ENCODE data around the gene TRIM29.

Gene TRIM29

GRCh38 chr11:120112174-120112796 is 25.6 kb downstream of the TRIM29 start:
- Histone ChIP-seq H3K9ac (ENCODE audit: low read depth in 1 of 2, low read length in 2 of 2) (no peak overlapping the region), H3K27ac (ENCODE audit: low read depth in 2 of 2, low read length in 2 of 2) (no peak overlapping the region), H3K9me3 (ENCODE audit: control insufficient read depth in 2 of 2, low read length in 2 of 2) (no peaks in the 10 kb centered on the region), H3K27me3 (ENCODE audit: control insufficient read depth in 2 of 2, insufficient read depth in 2 of 2, low read length in 2 of 2) (no peaks in the 10 kb centered on the region), H3K36me3 (ENCODE audit: control insufficient read depth in 2 of 2, insufficient read depth in 2 of 2, low read length in 2 of 2) (no peaks in the 10 kb centered on the region), H3K4me1 (ENCODE audit: control insufficient read depth in 2 of 2, insufficient read depth in 2 of 2, low read length in 2 of 2) (no peaks in the 10 kb centered on the region), H3K4me3 (ENCODE audit: low read length in 2 of 2) (no peak overlapping the region)

DNA sequence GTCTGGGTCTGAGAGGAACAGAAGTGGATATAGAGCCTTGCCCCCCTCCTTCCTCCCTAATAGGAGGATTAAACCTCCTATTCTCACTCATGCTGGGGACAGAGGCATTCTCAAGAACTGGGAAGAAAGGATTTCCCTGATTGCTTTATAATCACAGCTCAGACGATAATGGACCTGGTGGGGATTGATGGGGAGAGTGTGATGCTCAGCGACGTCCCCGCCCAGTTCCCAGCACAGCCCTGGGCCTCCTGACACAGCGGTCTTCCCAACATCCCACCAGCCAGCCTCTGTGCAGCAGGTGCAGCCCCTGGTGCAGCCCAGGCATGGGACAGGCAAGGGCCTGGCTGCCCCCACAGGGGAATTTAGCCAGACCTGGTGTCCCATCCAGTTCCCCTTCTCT is 28.4 kb downstream of the TRIM29 start:
- H3K36me3 ChIP-seq (ENCODE audit: control insufficient read depth in 2 of 2, insufficient read depth in 2 of 2, low read length in 2 of 2): no peaks in the 10 kb centered on the region
- no peak overlapping the region for H3K9ac ChIP-seq (ENCODE audit: low read depth in 1 of 2, low read length in 2 of 2)
- no peaks in the 10 kb centered on the region for H3K4me1 ChIP-seq (ENCODE audit: control insufficient read depth in 2 of 2, insufficient read depth in 2 of 2, low read length in 2 of 2)

GRCh38 chr11:120108785-120109168 is 29.1 kb downstream of the TRIM29 start:
- Histone ChIP-seq H3K27ac (ENCODE audit: low read depth in 2 of 2, low read length in 2 of 2) (no peak overlapping the region), H3K9ac (ENCODE audit: low read depth in 1 of 2, low read length in 2 of 2) (no peak overlapping the region), H3K36me3 (ENCODE audit: control insufficient read depth in 2 of 2, insufficient read depth in 2 of 2, low read length in 2 of 2) (no peaks in the 10 kb centered on the region), H3K9me3 (ENCODE audit: control insufficient read depth in 2 of 2, low read length in 2 of 2) (no peaks in the 10 kb centered on the region), H3K27me3 (ENCODE audit: control insufficient read depth in 2 of 2, insufficient read depth in 2 of 2, low read length in 2 of 2) (no peaks in the 10 kb centered on the region), H3K4me3 (ENCODE audit: low read length in 2 of 2) (no peak overlapping the region), H3K4me1 (ENCODE audit: control insufficient read depth in 2 of 2, insufficient read depth in 2 of 2, low read length in 2 of 2) (no peaks in the 10 kb centered on the region)

More for the DNA sequence above, 28.4 kb downstream of the TRIM29 start:
- Histone ChIP-seq H3K27ac (ENCODE audit: low read depth in 2 of 2, low read length in 2 of 2) (no peak overlapping the region), H3K9me3 (ENCODE audit: control insufficient read depth in 2 of 2, low read length in 2 of 2) (no peaks in the 10 kb centered on the region), H3K27me3 (ENCODE audit: control insufficient read depth in 2 of 2, insufficient read depth in 2 of 2, low read length in 2 of 2) (no peaks in the 10 kb centered on the region), H3K4me3 (ENCODE audit: low read length in 2 of 2) (no peak overlapping the region)

GRCh38 chr11:120108154-120108784 is 29.6 kb downstream of the TRIM29 start:
- Histone ChIP-seq H3K4me1 (ENCODE audit: control insufficient read depth in 2 of 2, insufficient read depth in 2 of 2, low read length in 2 of 2) (no peaks in the 10 kb centered on the region), H3K27me3 (ENCODE audit: control insufficient read depth in 2 of 2, insufficient read depth in 2 of 2, low read length in 2 of 2) (no peaks in the 10 kb centered on the region), H3K9ac (ENCODE audit: low read depth in 1 of 2, low read length in 2 of 2) (no peak overlapping the region), H3K4me3 (ENCODE audit: low read length in 2 of 2) (no peak overlapping the region), H3K36me3 (ENCODE audit: control insufficient read depth in 2 of 2, insufficient read depth in 2 of 2, low read length in 2 of 2) (no peaks in the 10 kb centered on the region), H3K27ac (ENCODE audit: low read depth in 2 of 2, low read length in 2 of 2) (no peak overlapping the region), H3K9me3 (ENCODE audit: control insufficient read depth in 2 of 2, low read length in 2 of 2) (no peaks in the 10 kb centered on the region)

DNA sequence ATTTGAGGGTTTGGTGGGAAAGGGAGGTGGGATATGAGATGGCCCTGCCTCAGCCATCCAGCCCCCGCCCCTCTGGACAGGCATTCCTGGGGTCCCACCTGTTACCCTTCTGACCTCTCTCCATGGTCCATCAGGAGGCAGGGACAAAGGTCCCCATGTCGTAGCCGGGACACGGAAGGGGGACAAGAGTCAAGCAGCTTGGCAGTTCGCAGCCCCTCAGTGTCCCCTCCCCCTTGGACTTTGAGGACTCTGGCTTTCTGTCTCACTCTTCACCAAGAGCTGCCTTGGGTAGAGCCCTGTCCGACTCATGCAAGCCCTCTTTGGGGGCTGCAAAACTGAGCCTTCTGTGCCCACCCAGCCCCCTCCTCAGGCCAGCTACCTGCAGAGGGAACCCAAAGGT is 30.2 kb downstream of the TRIM29 start:
- Histone ChIP-seq H3K9me3 (ENCODE audit: control insufficient read depth in 2 of 2, low read length in 2 of 2) (no peaks in the 10 kb centered on the region), H3K36me3 (ENCODE audit: control insufficient read depth in 2 of 2, insufficient read depth in 2 of 2, low read length in 2 of 2) (no peaks in the 10 kb centered on the region), H3K4me1 (ENCODE audit: control insufficient read depth in 2 of 2, insufficient read depth in 2 of 2, low read length in 2 of 2) (no peaks in the 10 kb centered on the region), H3K9ac (ENCODE audit: low read depth in 1 of 2, low read length in 2 of 2) (no peak overlapping the region), H3K27me3 (ENCODE audit: control insufficient read depth in 2 of 2, insufficient read depth in 2 of 2, low read length in 2 of 2) (no peaks in the 10 kb centered on the region), H3K4me3 (ENCODE audit: low read length in 2 of 2) (no peak overlapping the region), H3K27ac (ENCODE audit: low read depth in 2 of 2, low read length in 2 of 2) (no peak overlapping the region)

GRCh38 chr11:120106354-120107150 is 31.4 kb downstream of the TRIM29 start:
- Histone ChIP-seq H3K36me3 (ENCODE audit: control insufficient read depth in 2 of 2, insufficient read depth in 2 of 2, low read length in 2 of 2) (no peaks in the 10 kb centered on the region), H3K4me3 (ENCODE audit: low read length in 2 of 2) (no peak overlapping the region), H3K4me1 (ENCODE audit: control insufficient read depth in 2 of 2, insufficient read depth in 2 of 2, low read length in 2 of 2) (no peaks in the 10 kb centered on the region), H3K9me3 (ENCODE audit: control insufficient read depth in 2 of 2, low read length in 2 of 2) (no peaks in the 10 kb centered on the region), H3K9ac (ENCODE audit: low read depth in 1 of 2, low read length in 2 of 2) (no peak overlapping the region), H3K27ac (ENCODE audit: low read depth in 2 of 2, low read length in 2 of 2) (no peak overlapping the region), H3K27me3 (ENCODE audit: control insufficient read depth in 2 of 2, insufficient read depth in 2 of 2, low read length in 2 of 2) (peaks cover 0 to 4% of the 10 kb centered on the region in 2 donors)

DNA sequence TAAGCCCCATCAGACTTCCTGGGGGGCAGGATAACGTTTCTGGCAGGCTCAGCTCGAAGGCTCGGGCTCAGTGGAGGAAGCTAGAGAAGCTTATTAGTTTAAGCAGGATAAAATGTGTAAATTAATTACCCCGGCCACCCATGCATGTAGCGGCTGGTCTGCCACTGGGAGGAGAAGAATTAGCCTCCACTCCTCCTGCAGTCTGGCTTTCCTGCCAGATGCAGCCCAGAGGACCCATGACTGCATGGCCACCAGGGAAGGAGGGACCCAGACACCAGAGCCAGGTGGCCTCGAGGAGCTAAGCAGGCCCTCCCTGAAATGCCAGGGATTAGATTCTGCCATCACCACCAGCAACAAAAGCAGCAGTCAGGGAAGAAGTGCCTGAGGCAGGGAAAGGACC is 32.3 kb downstream of the TRIM29 start:
- H3K9me3 ChIP-seq (ENCODE audit: control insufficient read depth in 2 of 2, low read length in 2 of 2): no peaks in the 10 kb centered on the region
- H3K4me1 ChIP-seq (ENCODE audit: control insufficient read depth in 2 of 2, insufficient read depth in 2 of 2, low read length in 2 of 2): no peaks in the 10 kb centered on the region
- H3K4me3 ChIP-seq (ENCODE audit: low read length in 2 of 2): no peak overlapping the region
- no peak overlapping the region for H3K9ac ChIP-seq (ENCODE audit: low read depth in 1 of 2, low read length in 2 of 2)
- H3K27ac ChIP-seq (ENCODE audit: low read depth in 2 of 2, low read length in 2 of 2): no peak overlapping the region
- H3K36me3 ChIP-seq (ENCODE audit: control insufficient read depth in 2 of 2, insufficient read depth in 2 of 2, low read length in 2 of 2): no peaks in the 10 kb centered on the region
- H3K27me3 ChIP-seq (ENCODE audit: control insufficient read depth in 2 of 2, insufficient read depth in 2 of 2, low read length in 2 of 2): peaks cover 0 to 4% of the 10 kb centered on the region in 2 donors

GRCh38 chr11:120104041-120104565 is 33.8 kb downstream of the TRIM29 start:
- no peaks in the 10 kb centered on the region for H3K4me1 ChIP-seq (ENCODE audit: control insufficient read depth in 2 of 2, insufficient read depth in 2 of 2, low read length in 2 of 2)
- H3K4me3 ChIP-seq (ENCODE audit: low read length in 2 of 2): no peak overlapping the region
- H3K36me3 ChIP-seq (ENCODE audit: control insufficient read depth in 2 of 2, insufficient read depth in 2 of 2, low read length in 2 of 2): no peaks in the 10 kb centered on the region
- peaks cover 0 to 4% of the 10 kb centered on the region in 2 donors for H3K27me3 ChIP-seq (ENCODE audit: control insufficient read depth in 2 of 2, insufficient read depth in 2 of 2, low read length in 2 of 2)
- no peak overlapping the region for H3K9ac ChIP-seq (ENCODE audit: low read depth in 1 of 2, low read length in 2 of 2)
- H3K27ac ChIP-seq (ENCODE audit: low read depth in 2 of 2, low read length in 2 of 2): no peak overlapping the region
- H3K9me3 ChIP-seq (ENCODE audit: control insufficient read depth in 2 of 2, low read length in 2 of 2): no peaks in the 10 kb centered on the region

- peaks cover 0 to 4% of the 10 kb centered on the region in 2 donors for H3K27me3 ChIP-seq (ENCODE audit: control insufficient read depth in 2 of 2, insufficient read depth in 2 of 2, low read length in 2 of 2)
- no peaks in the 10 kb centered on the region for H3K4me1 ChIP-seq (ENCODE audit: control insufficient read depth in 2 of 2, insufficient read depth in 2 of 2, low read length in 2 of 2)
- H3K36me3 ChIP-seq (ENCODE audit: control insufficient read depth in 2 of 2, insufficient read depth in 2 of 2, low read length in 2 of 2): no peaks in the 10 kb centered on the region
- H3K9ac ChIP-seq (ENCODE audit: low read depth in 1 of 2, low read length in 2 of 2): no peak overlapping the region
- H3K4me3 ChIP-seq (ENCODE audit: low read length in 2 of 2): no peak overlapping the region
- H3K9me3 ChIP-seq (ENCODE audit: control insufficient read depth in 2 of 2, low read length in 2 of 2): no peaks in the 10 kb centered on the region
- H3K27ac ChIP-seq (ENCODE audit: low read depth in 2 of 2, low read length in 2 of 2): no peak overlapping the region
Measured at GRCh38 chr11:120102864-120103122, 35.1 kb downstream of the TRIM29 start.

Measured in mucosa of rectum (tissue), 2 donors.